ENCODE measurements around the gene CHRM5.

The CHRM5 gene

DNA sequence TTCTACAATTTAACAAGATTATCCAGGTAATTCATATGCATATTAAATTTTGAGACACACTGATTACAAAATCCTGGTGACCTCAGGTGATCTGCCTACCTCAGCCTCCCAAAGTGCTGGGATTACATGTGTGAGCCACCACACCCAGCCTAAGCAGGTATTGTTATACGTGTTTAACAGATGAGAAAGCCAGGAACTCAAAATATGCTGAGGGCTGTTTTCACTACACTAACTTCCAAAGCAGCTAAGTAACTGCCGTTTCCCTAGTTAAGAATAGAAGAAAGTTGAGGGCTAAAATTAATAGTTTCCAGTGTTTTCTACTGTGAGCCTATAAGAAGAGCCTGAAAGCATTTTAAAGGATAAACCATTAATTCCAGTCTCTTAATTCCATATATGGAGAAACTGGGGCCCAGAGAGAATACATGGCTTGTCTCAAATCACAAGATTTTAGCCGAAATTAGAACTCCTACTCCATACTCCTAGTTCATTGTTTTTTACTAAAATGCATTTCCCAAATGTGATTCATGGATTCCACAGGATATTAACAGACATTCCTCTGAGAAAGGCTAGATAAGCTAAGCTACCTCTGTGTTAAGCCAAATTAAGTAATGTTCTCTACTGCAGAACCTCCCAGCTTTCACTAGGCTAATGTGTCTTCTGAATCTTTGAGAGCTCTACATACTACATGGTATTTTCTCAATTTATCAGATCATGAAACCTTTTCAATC, 87.7 kb downstream of the CHRM5 start:
- peak overlapping the region; percentile 81 for H3K27ac ChIP-seq (ENCODE audit: low read depth, low read length)
- H3K4me3 ChIP-seq (ENCODE audit: low read depth, low read length): peak overlapping the region; percentile 44; the same call in 1 of the 2 replicates
- no peaks in the 10 kb centered on the region for H3K36me3 ChIP-seq (ENCODE audit: insufficient read depth, low read length)
- H3K27me3 ChIP-seq (ENCODE audit: insufficient read depth, low read length): no peaks in the 10 kb centered on the region
- H3K4me1 ChIP-seq (ENCODE audit: control insufficient read depth, insufficient read depth, low read length, unreplicated experiment): peaks cover 13% of the 10 kb centered on the region
- peak overlapping the region; percentile 70 for H2AFZ ChIP-seq (ENCODE audit: low read length, unreplicated experiment)
- H3K79me2 ChIP-seq (ENCODE audit: control insufficient read depth, insufficient read depth, low read length, unreplicated experiment): no peaks in the 10 kb centered on the region

DNA sequence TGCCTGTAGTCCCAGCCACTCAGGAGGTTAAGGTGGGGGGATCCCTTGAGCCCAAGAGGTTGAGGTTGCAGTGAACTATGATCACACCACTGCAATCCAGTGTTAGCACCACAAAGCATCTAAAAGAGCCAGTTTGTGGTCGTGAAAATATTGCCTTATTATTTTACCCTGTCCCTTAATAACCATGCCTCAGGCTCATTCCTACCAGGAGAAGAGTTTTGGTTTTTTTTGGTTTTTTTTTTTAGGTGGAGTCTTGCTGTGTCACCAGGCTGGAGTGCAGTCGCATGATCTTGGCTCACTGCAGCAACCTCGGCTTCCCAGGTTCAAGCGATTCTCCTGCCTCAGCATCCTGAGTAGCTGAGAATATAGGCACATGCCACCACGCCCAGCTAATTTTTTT, 88.6 kb downstream of the CHRM5 start:
- H3K4me1 ChIP-seq (ENCODE audit: control insufficient read depth, insufficient read depth, low read length, unreplicated experiment): peaks cover 13% of the 10 kb centered on the region
- H3K36me3 ChIP-seq (ENCODE audit: insufficient read depth, low read length): no peaks in the 10 kb centered on the region
- H2AFZ ChIP-seq (ENCODE audit: low read length, unreplicated experiment): no peak overlapping the region
- no peaks in the 10 kb centered on the region for H3K79me2 ChIP-seq (ENCODE audit: control insufficient read depth, insufficient read depth, low read length, unreplicated experiment)
- no peaks in the 10 kb centered on the region for H3K27me3 ChIP-seq (ENCODE audit: insufficient read depth, low read length)
- H3K27ac ChIP-seq (ENCODE audit: low read depth, low read length): peak overlapping the region; percentile 81
- H3K4me3 ChIP-seq (ENCODE audit: low read depth, low read length): no peak overlapping the region

GRCh38 chr15:34059476-34059875, 91.2 kb downstream of the CHRM5 start:
- H2AFZ ChIP-seq (ENCODE audit: low read length, unreplicated experiment): no peak overlapping the region
- H3K36me3 ChIP-seq (ENCODE audit: insufficient read depth, low read length): no peaks in the 10 kb centered on the region
- H3K27me3 ChIP-seq (ENCODE audit: insufficient read depth, low read length): no peaks in the 10 kb centered on the region

GRCh38 chr15:34059946-34060345, 91.6 kb downstream of the CHRM5 start:
- no peak overlapping the region for H3K4me3 ChIP-seq (ENCODE audit: low read depth, low read length)
- H3K4me1 ChIP-seq (ENCODE audit: control insufficient read depth, insufficient read depth, low read length, unreplicated experiment): peaks cover 13% of the 10 kb centered on the region
- no peaks in the 10 kb centered on the region for H3K27me3 ChIP-seq (ENCODE audit: insufficient read depth, low read length)
- H3K36me3 ChIP-seq (ENCODE audit: insufficient read depth, low read length): no peaks in the 10 kb centered on the region
- H3K79me2 ChIP-seq (ENCODE audit: control insufficient read depth, insufficient read depth, low read length, unreplicated experiment): no peaks in the 10 kb centered on the region
- no peak overlapping the region for H2AFZ ChIP-seq (ENCODE audit: low read length, unreplicated experiment)
- H3K27ac ChIP-seq (ENCODE audit: low read depth, low read length): no peak overlapping the region

More at GRCh38 chr15:34059476-34059875, 91.2 kb downstream of the CHRM5 start:
- no peaks in the 10 kb centered on the region for H3K79me2 ChIP-seq (ENCODE audit: control insufficient read depth, insufficient read depth, low read length, unreplicated experiment)
- peaks cover 13% of the 10 kb centered on the region for H3K4me1 ChIP-seq (ENCODE audit: control insufficient read depth, insufficient read depth, low read length, unreplicated experiment)
- H3K27ac ChIP-seq (ENCODE audit: low read depth, low read length): no peak overlapping the region
- H3K4me3 ChIP-seq (ENCODE audit: low read depth, low read length): no peak overlapping the region

GRCh38 chr15:34064438-34064837, 96.1 kb downstream of the CHRM5 start:
- no peaks in the 10 kb centered on the region for H3K4me1 ChIP-seq (ENCODE audit: control insufficient read depth, insufficient read depth, low read length, unreplicated experiment)
- no peaks in the 10 kb centered on the region for H3K79me2 ChIP-seq (ENCODE audit: control insufficient read depth, insufficient read depth, low read length, unreplicated experiment)
- no peak overlapping the region for H3K27ac ChIP-seq (ENCODE audit: low read depth, low read length)
- no peak overlapping the region for H2AFZ ChIP-seq (ENCODE audit: low read length, unreplicated experiment)
- H3K36me3 ChIP-seq (ENCODE audit: insufficient read depth, low read length): no peaks in the 10 kb centered on the region
- H3K27me3 ChIP-seq (ENCODE audit: insufficient read depth, low read length): no peaks in the 10 kb centered on the region
- H3K4me3 ChIP-seq (ENCODE audit: low read depth, low read length): no peak overlapping the region

DNA sequence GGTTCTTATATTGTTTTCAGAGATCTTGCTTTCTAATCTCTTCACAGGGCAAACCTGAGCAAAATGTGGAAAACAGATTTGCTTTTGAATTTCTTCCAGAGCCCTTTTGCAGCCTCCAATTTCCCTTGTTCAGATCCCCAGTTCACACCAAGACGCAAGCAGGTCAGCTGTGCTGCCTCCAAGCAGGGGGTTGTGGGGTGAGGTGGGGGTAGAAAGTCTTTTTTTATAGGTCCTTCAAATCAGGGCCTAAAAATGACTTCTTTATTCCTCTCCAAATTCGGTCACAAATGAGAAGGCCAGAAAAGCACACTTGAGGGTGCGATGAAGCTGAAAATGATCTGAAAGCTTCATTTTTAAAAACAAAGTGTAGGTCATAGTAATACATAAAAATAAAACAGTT, 97.0 kb downstream of the CHRM5 start:
- H3K79me2 ChIP-seq (ENCODE audit: control insufficient read depth, insufficient read depth, low read length, unreplicated experiment): no peaks in the 10 kb centered on the region
- no peaks in the 10 kb centered on the region for H3K4me1 ChIP-seq (ENCODE audit: control insufficient read depth, insufficient read depth, low read length, unreplicated experiment)
- H3K4me3 ChIP-seq (ENCODE audit: low read depth, low read length): no peak overlapping the region
- H3K27me3 ChIP-seq (ENCODE audit: insufficient read depth, low read length): no peaks in the 10 kb centered on the region
- H3K27ac ChIP-seq (ENCODE audit: low read depth, low read length): no peak overlapping the region
- H2AFZ ChIP-seq (ENCODE audit: low read length, unreplicated experiment): no peak overlapping the region
- H3K36me3 ChIP-seq (ENCODE audit: insufficient read depth, low read length): no peaks in the 10 kb centered on the region

DNA sequence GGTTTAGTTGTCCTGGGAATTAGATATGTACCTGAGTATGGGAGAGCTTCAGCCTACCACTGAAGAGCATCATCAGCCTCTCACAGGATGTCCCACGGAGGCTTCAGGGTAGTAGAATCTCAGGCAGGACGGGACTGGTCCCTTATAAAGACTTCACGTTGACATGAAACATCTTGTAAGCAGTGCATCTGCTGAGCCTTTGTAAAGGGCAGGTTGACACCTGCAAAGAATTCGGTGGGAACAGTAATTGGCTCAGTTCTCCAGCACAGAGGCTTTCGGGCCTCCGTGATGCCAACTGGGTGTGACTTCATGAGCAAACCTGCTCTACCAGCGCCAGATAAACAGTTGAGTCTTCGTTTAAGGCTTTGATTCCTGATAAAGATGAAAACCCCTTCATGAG, 97.6 kb downstream of the CHRM5 start:
- no peaks in the 10 kb centered on the region for H3K79me2 ChIP-seq (ENCODE audit: control insufficient read depth, insufficient read depth, low read length, unreplicated experiment)

GRCh38 chr15:34070003-34070402, 101.7 kb downstream of the CHRM5 start:
- no peak overlapping the region for H3K4me3 ChIP-seq (ENCODE audit: low read depth, low read length)
- H3K4me1 ChIP-seq (ENCODE audit: control insufficient read depth, insufficient read depth, low read length, unreplicated experiment): no peaks in the 10 kb centered on the region
- no peak overlapping the region for H2AFZ ChIP-seq (ENCODE audit: low read length, unreplicated experiment)
- no peaks in the 10 kb centered on the region for H3K36me3 ChIP-seq (ENCODE audit: insufficient read depth, low read length)
- H3K27ac ChIP-seq (ENCODE audit: low read depth, low read length): no peak overlapping the region
- no peaks in the 10 kb centered on the region for H3K79me2 ChIP-seq (ENCODE audit: control insufficient read depth, insufficient read depth, low read length, unreplicated experiment)
- no peaks in the 10 kb centered on the region for H3K27me3 ChIP-seq (ENCODE audit: insufficient read depth, low read length)

More for the DNA sequence above, 97.6 kb downstream of the CHRM5 start:
- Histone ChIP-seq H3K27ac (ENCODE audit: low read depth, low read length) (no peak overlapping the region), H2AFZ (ENCODE audit: low read length, unreplicated experiment) (no peak overlapping the region), H3K4me3 (ENCODE audit: low read depth, low read length) (no peak overlapping the region), H3K4me1 (ENCODE audit: control insufficient read depth, insufficient read depth, low read length, unreplicated experiment) (no peaks in the 10 kb centered on the region), H3K27me3 (ENCODE audit: insufficient read depth, low read length) (no peaks in the 10 kb centered on the region), H3K36me3 (ENCODE audit: insufficient read depth, low read length) (no peaks in the 10 kb centered on the region)

GRCh38 chr15:34076785-34077184, 108.5 kb downstream of the CHRM5 start:
- Histone ChIP-seq H2AFZ (ENCODE audit: low read length, unreplicated experiment) (no peak overlapping the region), H3K27me3 (ENCODE audit: insufficient read depth, low read length) (no peaks in the 10 kb centered on the region), H3K79me2 (ENCODE audit: control insufficient read depth, insufficient read depth, low read length, unreplicated experiment) (no peaks in the 10 kb centered on the region), H3K36me3 (ENCODE audit: insufficient read depth, low read length) (no peaks in the 10 kb centered on the region), H3K4me3 (ENCODE audit: low read depth, low read length) (no peak overlapping the region), H3K27ac (ENCODE audit: low read depth, low read length) (no peak overlapping the region), H3K4me1 (ENCODE audit: control insufficient read depth, insufficient read depth, low read length, unreplicated experiment) (no peaks in the 10 kb centered on the region)

GRCh38 chr15:34078900-34079299, 110.6 kb downstream of the CHRM5 start:
- H2AFZ ChIP-seq (ENCODE audit: low read length, unreplicated experiment): no peak overlapping the region
- no peak overlapping the region for H3K27ac ChIP-seq (ENCODE audit: low read depth, low read length)
- 0 out of 2 replicates have a peak, but pooled peaks cover 3% of the 10 kb centered on the region for H3K36me3 ChIP-seq (ENCODE audit: insufficient read depth, low read length)
- H3K27me3 ChIP-seq (ENCODE audit: insufficient read depth, low read length): no peaks in the 10 kb centered on the region
- H3K4me1 ChIP-seq (ENCODE audit: control insufficient read depth, insufficient read depth, low read length, unreplicated experiment): no peaks in the 10 kb centered on the region
- no peak overlapping the region for H3K4me3 ChIP-seq (ENCODE audit: low read depth, low read length)
- H3K79me2 ChIP-seq (ENCODE audit: control insufficient read depth, insufficient read depth, low read length, unreplicated experiment): no peaks in the 10 kb centered on the region

DNA sequence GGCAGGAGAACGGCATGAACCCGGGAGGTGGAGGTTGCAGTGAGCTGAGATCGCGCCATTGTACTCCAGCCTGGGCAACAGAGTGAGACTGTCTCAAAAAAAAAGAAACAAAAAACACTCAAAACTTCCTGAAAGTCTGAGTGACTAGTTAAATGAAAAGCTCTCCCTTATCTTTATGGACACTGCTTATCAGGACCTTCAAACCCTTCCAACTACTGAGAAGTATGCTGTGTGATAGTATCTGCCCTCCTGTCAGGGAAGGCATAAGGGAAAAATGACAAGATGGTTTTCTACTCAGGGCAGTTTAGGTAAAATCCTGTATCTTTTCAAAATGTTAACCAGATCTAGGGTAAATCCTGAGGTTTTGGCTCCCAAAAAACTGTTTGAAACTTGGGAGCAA, 111.6 kb downstream of the CHRM5 start:
- Histone ChIP-seq H2AFZ (ENCODE audit: low read length, unreplicated experiment) (no peak overlapping the region), H3K27me3 (ENCODE audit: insufficient read depth, low read length) (no peaks in the 10 kb centered on the region), H3K4me3 (ENCODE audit: low read depth, low read length) (no peak overlapping the region), H3K4me1 (ENCODE audit: control insufficient read depth, insufficient read depth, low read length, unreplicated experiment) (no peaks in the 10 kb centered on the region), H3K79me2 (ENCODE audit: control insufficient read depth, insufficient read depth, low read length, unreplicated experiment) (no peaks in the 10 kb centered on the region), H3K36me3 (ENCODE audit: insufficient read depth, low read length) (peaks cover 8% of the 10 kb centered on the region; the same call in 1 of the 2 replicates), H3K27ac (ENCODE audit: low read depth, low read length) (no peak overlapping the region)

Data from ACC112 (cell line).